Medulla oblongata (tissue), 1 donor: Measurements from ENCODE around the gene SCN4B.
"Not testable (repeated sequence)": the region's sequence is repeated elsewhere in the genome, so short reads cannot be mapped to it uniquely, and the experiment has no call there.

Source experiments
- DNase-seq: peaks from one replicate; pipeline ENCODE4 v3.0.0-alpha.2; 2015; ENCODE audit errors: extremely low spot score

The SCN4B gene

GRCh38 chr11:118152552-118153471 is at the start of gene SCN4B:
TSS of gene SCN4B (minus strand) at chr11:118152823. CDS start at chr11:118152673, 150 bp downstream.
- DNase-seq, result peak; percentile 22

GRCh38 chr11:118201966-118202365 is 49.3 kb upstream of the SCN4B start:
- no peak for DNase-seq

GRCh38 chr11:118200901-118201680 is 48.5 kb upstream of the SCN4B start:
- DNase-seq, result no peak

- DNase-seq, result no peak
These were observed 47.9 kb upstream of the SCN4B start for GRCh38 chr11:118200497-118200896.

- no peak for DNase-seq
These were observed 46.5 kb upstream of the SCN4B start for GRCh38 chr11:118199135-118199534.

GRCh38 chr11:118198370-118198769 is 45.7 kb upstream of the SCN4B start:
- peak; percentile 80 for DNase-seq

- peak; percentile 86 for DNase-seq
These were observed 42.4 kb upstream of the SCN4B start for GRCh38 chr11:118194835-118195627.

GRCh38 chr11:118193910-118194566 is 41.4 kb upstream of the SCN4B start:
- DNase-seq, result no peak

GRCh38 chr11:118192817-118193216 is 40.2 kb upstream of the SCN4B start:
- not testable (repeated sequence) for DNase-seq

GRCh38 chr11:118190942-118191506 is 38.4 kb upstream of the SCN4B start:
- not testable (repeated sequence) for DNase-seq

- no peak for DNase-seq
These were observed 33.9 kb upstream of the SCN4B start for GRCh38 chr11:118186346-118187107.

- peak; percentile 48 for DNase-seq
These were observed 32.4 kb upstream of the SCN4B start for GRCh38 chr11:118184784-118185579.

GRCh38 chr11:118183691-118184090 is 31.1 kb upstream of the SCN4B start:
- not testable (repeated sequence) for DNase-seq

GRCh38 chr11:118180300-118180703 is 27.7 kb upstream of the SCN4B start:
- DNase-seq, result peak; percentile 94

- no peak for DNase-seq
These were observed 24.1 kb upstream of the SCN4B start for GRCh38 chr11:118176778-118177134.

- peak; percentile 67 for DNase-seq
These were observed 23.6 kb upstream of the SCN4B start, which contains the start of gene SCN2B for GRCh38 chr11:118175993-118176777. TSS of gene SCN2B (minus strand) at chr11:118176639. CDS start at chr11:118176431, 208 bp downstream.

GRCh38 chr11:118175031-118175992 is 22.7 kb upstream of the SCN4B start:
- DNase-seq, result peak; percentile 27
